Natural killer cell treated with Interleukin-12 subunit alpha and Interleukin-12 subunit beta and Interleukin-15 and Interleukin-18, amount 100 ng/mL, for 72 hours (primary cell): ENCODE results near the gene HCN3. TPM values are rescaled to one million over a fixed set of nuclear protein-coding genes. Genes with fewer than 3 reads are reported as not detected.

Source experiments
- ATAC-seq, 2 donors: fragments of 150-1000 bp; cut with Tn5 transposase in 1 of 2; sonication (Bioruptor Pico), chemical (Tn5 transposase) in 1 of 2; 2 replicates each; pipeline ENCODE4 v1.10.0; 2021
- DNase-seq: peaks from one replicate; pipeline ENCODE4 v3.0.0; 2022; ENCODE audit warnings: low spot score
- H3K27ac Mint-ChIP-seq, 2 donors: 1 replicate in 1 of 2; 2 replicates in 1 of 2; pipeline ENCODE4 v1.8.0; 2022; ENCODE audit warnings: mixed read lengths in 2 of 2, mild to moderate bottlenecking in 1 of 2, moderate library complexity in 1 of 2
- H3K27me3 Mint-ChIP-seq, 2 donors: 1 replicate in 1 of 2; 2 replicates in 1 of 2; pipeline ENCODE4 v1.8.0; 2022; ENCODE audit warnings: mixed read lengths in 2 of 2
- H3K36me3 Mint-ChIP-seq: one replicate; pipeline ENCODE4 v1.8.0; 2022; ENCODE audit warnings: mixed read lengths
- H3K4me1 Mint-ChIP-seq, 2 donors: 1 replicate in 1 of 2; 2 replicates in 1 of 2; pipeline ENCODE4 v1.8.0; 2022; ENCODE audit warnings: low read depth in 2 of 2, mixed read lengths in 2 of 2, mild to moderate bottlenecking in 1 of 2
- H3K4me3 Mint-ChIP-seq: one replicate; pipeline ENCODE4 v1.8.0; 2022; ENCODE audit warnings: mixed read lengths
- H3K9me3 Mint-ChIP-seq: 2 replicates; pipeline ENCODE4 v1.8.0; 2022; ENCODE audit warnings: mixed read lengths
- total RNA-seq, 2 donors: library from RNA; stranded (reverse); gene quantifications; one replicate each; pipeline ENCODE4 v1.2.3, GENCODE V29; 2022

HCN3 gene
- total RNA-seq, 2 donors from 2014 or later = 2.0 to 4.7 TPM

GRCh38 chr1:155261493-155261851, 15.8 kb upstream of the HCN3 start:
- Mint-ChIP-seq H3K27ac (peak overlapping the region; percentile 90 to 99), H3K4me3 (peak overlapping the region; percentile 98), H3K36me3 (peaks cover 39% of the 10 kb centered on the region), H3K9me3 (no peaks in the 10 kb centered on the region), H3K27me3 (no peaks in the 10 kb centered on the region), H3K4me1 (peaks cover 39 to 44% of the 10 kb centered on the region in 2 donors)
- ATAC-seq = peak in 1 of 2 donors; percentile 28
- no peak for DNase-seq

- ATAC-seq (peak; percentile 98 to 99), DNase-seq (peak; percentile 96)
- Mint-ChIP-seq H3K4me1 (peaks cover 39% of the 10 kb centered on the region in 2 donors), H3K9me3 (no peaks in the 10 kb centered on the region), H3K27me3 (no peaks in the 10 kb centered on the region), H3K4me3 (peak within 1 kb of the TSS; percentile 98), H3K27ac (peak within 1 kb of the TSS; percentile 90 to 99), H3K36me3 (peaks cover 37% of the 10 kb centered on the region)
These were observed 15.2 kb upstream of the HCN3 start, which contains the start of gene SCAMP3 for GRCh38 chr1:155261852-155262673. Gene SCAMP3, minus strand, starts transcription at chr1:155262360. Its CDS starts 209 bp downstream, at chr1:155262151.

- no peak for ATAC-seq
- Mint-ChIP-seq H3K27ac (peak overlapping the region; percentile 90 to 99), H3K27me3 (no peaks in the 10 kb centered on the region), H3K4me1 (peaks cover 39% of the 10 kb centered on the region in 2 donors), H3K9me3 (no peaks in the 10 kb centered on the region), H3K36me3 (peaks cover 41% of the 10 kb centered on the region), H3K4me3 (peak overlapping the region; percentile 98)
- DNase-seq = no peak
These were observed 14.2 kb upstream of the HCN3 start for GRCh38 chr1:155263067-155263466.

- Mint-ChIP-seq H3K4me1 (peaks cover 32 to 37% of the 10 kb centered on the region in 2 donors), H3K27me3 (no peaks in the 10 kb centered on the region), H3K9me3 (no peaks in the 10 kb centered on the region), H3K27ac (no peak overlapping the region), H3K4me3 (no peak overlapping the region), H3K36me3 (peaks cover 50% of the 10 kb centered on the region)
- no peak for DNase-seq
- ATAC-seq = no peak
These were observed 10.7 kb upstream of the HCN3 start for GRCh38 chr1:155266553-155266952.

GRCh38 chr1:155267373-155267772, 9.9 kb upstream of the HCN3 start:
- Mint-ChIP-seq H3K27ac (no peak overlapping the region), H3K4me3 (no peak overlapping the region), H3K27me3 (no peaks in the 10 kb centered on the region), H3K9me3 (no peaks in the 10 kb centered on the region), H3K4me1 (peaks cover 26 to 34% of the 10 kb centered on the region in 2 donors), H3K36me3 (peaks cover 50% of the 10 kb centered on the region)
- ATAC-seq = no peak
- no peak for DNase-seq

GRCh38 chr1:155268630-155269029, 8.6 kb upstream of the HCN3 start:
- Mint-ChIP-seq H3K27ac (no peak overlapping the region), H3K9me3 (no peaks in the 10 kb centered on the region), H3K4me1 (peaks cover 23 to 29% of the 10 kb centered on the region in 2 donors), H3K36me3 (peaks cover 52% of the 10 kb centered on the region), H3K4me3 (no peak overlapping the region), H3K27me3 (no peaks in the 10 kb centered on the region)
- ATAC-seq = no peak
- no peak for DNase-seq

- ATAC-seq (no peak), DNase-seq (no peak)
- peaks cover 45% of the 10 kb centered on the region for H3K36me3 Mint-ChIP-seq
- H3K27me3 Mint-ChIP-seq = no peaks in the 10 kb centered on the region
- H3K4me1 Mint-ChIP-seq = peaks cover 22 to 30% of the 10 kb centered on the region in 2 donors
- H3K4me3 Mint-ChIP-seq = no peak overlapping the region
- H3K9me3 Mint-ChIP-seq = no peaks in the 10 kb centered on the region
- H3K27ac Mint-ChIP-seq = no peak overlapping the region
These were observed 7.9 kb upstream of the HCN3 start for GRCh38 chr1:155269381-155269780.

- peaks cover 25% of the 10 kb centered on the region for H3K36me3 Mint-ChIP-seq
- peak overlapping the region; percentile 75 to 83 for H3K27ac Mint-ChIP-seq
- peaks cover 40 to 42% of the 10 kb centered on the region in 2 donors for H3K4me1 Mint-ChIP-seq
- H3K27me3 Mint-ChIP-seq = no peaks in the 10 kb centered on the region
- ATAC-seq (peak; percentile 61 to 65), DNase-seq (no peak)
- H3K4me3 Mint-ChIP-seq = peak overlapping the region; percentile 93
- no peaks in the 10 kb centered on the region for H3K9me3 Mint-ChIP-seq
These were observed 4.6 kb upstream of the HCN3 start for GRCh38 chr1:155272466-155273342.

GRCh38 chr1:155273343-155274245, 3.7 kb upstream of the HCN3 start, which contains the start of gene CLK2:
Gene CLK2, minus strand, starts transcription at chr1:155273504. Its CDS starts 2,527 bp downstream, at chr1:155270977.
- peak within 1 kb of the TSS; percentile 75 to 83 for H3K27ac Mint-ChIP-seq
- peak; percentile 94 to 95 for ATAC-seq
- H3K27me3 Mint-ChIP-seq = no peaks in the 10 kb centered on the region
- peaks cover 42 to 43% of the 10 kb centered on the region in 2 donors for H3K4me1 Mint-ChIP-seq
- peaks cover 20% of the 10 kb centered on the region for H3K36me3 Mint-ChIP-seq
- peak within 1 kb of the TSS; percentile 93 for H3K4me3 Mint-ChIP-seq
- peak; percentile 99 for DNase-seq
- no peaks in the 10 kb centered on the region for H3K9me3 Mint-ChIP-seq

- ATAC-seq (no peak), DNase-seq (no peak)
- Mint-ChIP-seq H3K4me1 (peaks cover 21 to 30% of the 10 kb centered on the region in 2 donors), H3K36me3 (no peaks in the 10 kb centered on the region), H3K27me3 (no peaks in the 10 kb centered on the region), H3K4me3 (peak overlapping the region; percentile 81), H3K27ac (no peak overlapping the region), H3K9me3 (no peaks in the 10 kb centered on the region)
These were observed 832 bp downstream of the HCN3 start for GRCh38 chr1:155277902-155278688.

- Mint-ChIP-seq H3K36me3 (no peaks in the 10 kb centered on the region), H3K4me1 (peaks cover 17 to 28% of the 10 kb centered on the region in 2 donors), H3K27ac (no peak overlapping the region), H3K4me3 (peak overlapping the region; percentile 81), H3K9me3 (no peaks in the 10 kb centered on the region), H3K27me3 (no peaks in the 10 kb centered on the region)
- no peak for DNase-seq
- no peak for ATAC-seq
These were observed 1.5 kb downstream of the HCN3 start for GRCh38 chr1:155278689-155279160.

- no peak overlapping the region for H3K27ac Mint-ChIP-seq
- no peaks in the 10 kb centered on the region for H3K36me3 Mint-ChIP-seq
- no peaks in the 10 kb centered on the region for H3K9me3 Mint-ChIP-seq
- no peak for DNase-seq
- no peak for ATAC-seq
- no peak overlapping the region for H3K4me3 Mint-ChIP-seq
- H3K27me3 Mint-ChIP-seq = no peaks in the 10 kb centered on the region
- H3K4me1 Mint-ChIP-seq = peaks cover 15 to 25% of the 10 kb centered on the region in 2 donors
These were observed 2.0 kb downstream of the HCN3 start for GRCh38 chr1:155279268-155279667.
